ENCODE results near the gene VAPB.

DNA sequence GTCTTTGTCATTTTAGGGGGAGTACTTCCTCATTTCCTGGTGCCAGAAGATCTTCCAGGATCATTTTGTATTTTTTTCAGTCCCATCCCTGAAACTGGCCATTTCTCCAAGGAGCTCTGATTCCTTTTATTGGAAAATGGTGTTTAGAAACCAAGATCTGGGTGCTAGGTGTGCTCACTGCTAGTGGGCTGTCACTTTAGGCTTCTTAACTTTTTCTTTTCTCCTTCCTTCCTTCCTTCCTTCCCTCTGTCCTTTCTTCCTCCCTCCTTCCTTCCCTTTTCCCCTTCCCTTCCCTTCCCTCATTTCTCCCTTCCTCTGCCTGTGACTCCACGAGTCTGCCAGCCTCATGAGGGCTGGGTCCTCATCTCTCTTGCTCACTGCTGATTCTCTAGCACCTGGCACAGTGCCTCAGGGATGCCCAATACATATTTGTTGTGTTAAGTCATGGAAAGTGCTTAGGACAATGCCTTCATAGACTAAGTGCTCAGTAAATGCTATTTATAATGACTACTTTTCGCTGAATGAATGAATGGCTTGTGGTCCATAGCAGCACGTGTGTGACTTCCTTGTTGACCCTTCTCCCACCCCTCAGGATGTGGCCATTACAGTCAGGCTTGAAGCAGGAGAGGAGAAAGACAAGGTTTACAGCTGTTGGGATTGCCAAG, 89.2 kb downstream of the VAPB start:
- TF ChIP-seq RELA (CRISPR knock-in tag; IDR thresholded peaks at IDR 0.05; ENCODE audit: borderline replicate concordance) = no peak
- TF ChIP-seq, protein P1, sequence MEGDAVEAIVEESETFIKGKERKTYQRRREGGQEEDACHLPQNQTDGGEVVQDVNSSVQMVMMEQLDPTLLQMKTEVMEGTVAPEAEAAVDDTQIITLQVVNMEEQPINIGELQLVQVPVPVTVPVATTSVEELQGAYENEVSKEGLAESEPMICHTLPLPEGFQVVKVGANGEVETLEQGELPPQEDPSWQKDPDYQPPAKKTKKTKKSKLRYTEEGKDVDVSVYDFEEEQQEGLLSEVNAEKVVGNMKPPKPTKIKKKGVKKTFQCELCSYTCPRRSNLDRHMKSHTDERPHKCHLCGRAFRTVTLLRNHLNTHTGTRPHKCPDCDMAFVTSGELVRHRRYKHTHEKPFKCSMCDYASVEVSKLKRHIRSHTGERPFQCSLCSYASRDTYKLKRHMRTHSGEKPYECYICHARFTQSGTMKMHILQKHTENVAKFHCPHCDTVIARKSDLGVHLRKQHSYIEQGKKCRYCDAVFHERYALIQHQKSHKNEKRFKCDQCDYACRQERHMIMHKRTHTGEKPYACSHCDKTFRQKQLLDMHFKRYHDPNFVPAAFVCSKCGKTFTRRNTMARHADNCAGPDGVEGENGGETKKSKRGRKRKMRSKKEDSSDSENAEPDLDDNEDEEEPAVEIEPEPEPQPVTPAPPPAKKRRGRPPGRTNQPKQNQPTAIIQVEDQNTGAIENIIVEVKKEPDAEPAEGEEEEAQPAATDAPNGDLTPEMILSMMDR (IDR thresholded peaks at IDR 0.05) = no peak
- no peak for TF ChIP-seq FOXJ3 (CRISPR knock-in tag; IDR thresholded peaks at IDR 0.05; ENCODE audit: borderline replicate concordance)
- TF ChIP-seq MXD4 (CRISPR knock-in tag; IDR thresholded peaks at IDR 0.05; ENCODE audit: borderline replicate concordance) = no peak
- no peak for TF ChIP-seq JUN (CRISPR knock-in tag; IDR thresholded peaks at IDR 0.05)
- TF ChIP-seq, protein P2, sequence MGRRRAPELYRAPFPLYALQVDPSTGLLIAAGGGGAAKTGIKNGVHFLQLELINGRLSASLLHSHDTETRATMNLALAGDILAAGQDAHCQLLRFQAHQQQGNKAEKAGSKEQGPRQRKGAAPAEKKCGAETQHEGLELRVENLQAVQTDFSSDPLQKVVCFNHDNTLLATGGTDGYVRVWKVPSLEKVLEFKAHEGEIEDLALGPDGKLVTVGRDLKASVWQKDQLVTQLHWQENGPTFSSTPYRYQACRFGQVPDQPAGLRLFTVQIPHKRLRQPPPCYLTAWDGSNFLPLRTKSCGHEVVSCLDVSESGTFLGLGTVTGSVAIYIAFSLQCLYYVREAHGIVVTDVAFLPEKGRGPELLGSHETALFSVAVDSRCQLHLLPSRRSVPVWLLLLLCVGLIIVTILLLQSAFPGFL (CRISPR knock-in tag; IDR thresholded peaks at IDR 0.05; ENCODE audit: borderline replicate concordance) = no peak
- TF ChIP-seq NR1H2 (CRISPR knock-in tag; IDR thresholded peaks at IDR 0.05) = no peak

All from WTC11 (cell line).